H1 (cell line): ENCODE measurements around the gene IFT172.

Source experiments
- CHD2 ChIP-seq: IDR thresholded peaks from 2 replicates; pipeline ENCODE4 v1.6.1; 2012; ENCODE audit warnings: low read length, improper control_type of control experiment
- CTCF ChIP-seq, 3 experiments: IDR thresholded peaks; 1 replicate in 2 of 3; 2 replicates in 1 of 3; pipeline versions ENCODE4 v1.5.1 to v1.6.1; 2011; ENCODE audit warnings: low read length in 3 of 3, mild to moderate bottlenecking in 3 of 3, inconsistent platforms in 2 of 3, low read depth in 1 of 3, moderate library complexity in 1 of 3; ENCODE audit not compliant: insufficient read depth in 1 of 3; ENCODE audit errors: control extremely low read depth in 1 of 3

- TF ChIP-seq CTCF (IDR thresholded peaks at IDR 0.05; ENCODE audit: control extremely low read depth in 1 of 3, insufficient read depth in 1 of 3, low read depth in 1 of 3, low read length in 3 of 3), result no peak
- no peak for TF ChIP-seq CHD2
These were observed 42.4 kb upstream of the IFT172 start for GRCh38 chr2:27531983-27532382.
